SW480 (cell line): ENCODE data around the gene CCDC88C.
"Not testable (repeated sequence)": the region's sequence is repeated elsewhere in the genome, so short reads cannot be mapped to it uniquely, and the experiment has no call there.

Experiments
- DNase-seq: peaks from one replicate; pipeline ENCODE4 v3.0.0-alpha.2; 2016; ENCODE audit warnings: low spot score

Gene CCDC88C

DNA sequence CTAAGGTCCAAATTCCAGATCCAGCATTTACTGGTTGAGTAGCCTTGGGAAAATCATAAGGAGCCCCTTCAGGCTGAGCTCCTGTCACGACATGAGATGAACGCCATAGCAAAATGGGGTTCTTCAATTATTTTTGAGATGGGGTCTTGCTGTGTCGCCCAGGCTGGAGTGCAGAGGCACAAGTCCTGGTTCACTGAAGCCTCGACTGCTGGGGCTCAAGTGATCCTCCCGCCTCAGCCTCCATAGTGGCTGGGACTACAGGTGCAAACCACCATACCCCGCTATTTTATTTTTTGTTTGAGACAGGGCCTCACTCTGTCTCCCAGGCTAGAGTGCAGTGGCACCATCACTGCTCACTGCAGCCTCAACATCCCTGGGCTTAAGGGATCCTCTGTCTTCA is 147.4 kb downstream of the CCDC88C start:
- no peak for DNase-seq

DNA sequence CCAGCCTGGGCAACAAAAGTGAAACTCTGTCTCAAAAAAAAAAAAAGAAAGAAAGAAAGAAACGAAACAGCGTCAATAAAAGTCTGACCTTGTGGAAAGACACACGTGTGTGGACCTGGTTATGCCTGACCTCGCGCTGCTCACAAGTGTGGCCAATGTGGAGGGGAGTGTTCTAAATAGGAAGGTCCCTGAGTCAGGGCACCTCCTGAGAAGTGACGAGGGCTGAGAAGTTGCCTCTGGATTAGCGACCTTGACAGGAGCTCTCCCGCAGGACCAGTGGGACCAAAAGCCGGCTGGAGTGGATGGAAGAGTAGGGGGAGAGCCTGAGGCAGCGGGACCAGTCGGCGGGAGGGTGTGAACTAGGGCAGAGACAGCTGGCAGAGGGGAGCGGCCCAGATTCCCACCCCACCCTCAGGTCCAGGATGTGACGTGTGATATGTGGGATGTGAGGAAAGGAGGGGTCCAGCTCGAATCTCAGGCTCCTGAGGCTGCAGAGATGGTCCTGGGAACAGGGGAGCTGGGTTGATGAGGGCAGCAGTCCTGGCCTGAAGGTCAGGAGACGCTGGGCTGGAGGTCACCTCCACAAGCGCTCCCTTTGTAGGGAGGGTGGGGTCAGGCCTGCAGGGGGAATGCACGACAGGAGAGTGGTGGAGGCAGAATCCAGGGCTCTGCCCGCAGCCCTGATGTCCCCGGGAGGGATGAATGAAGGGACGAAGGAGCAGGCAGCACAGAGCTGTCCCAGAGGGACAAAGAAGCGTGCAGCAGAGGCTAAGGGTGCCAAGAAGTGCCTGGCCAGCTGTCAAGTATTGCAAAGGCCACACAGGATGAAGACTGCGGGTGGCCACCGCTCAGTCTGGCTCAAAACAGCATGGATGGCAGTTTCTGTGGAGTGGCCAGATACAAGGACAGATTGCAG is 148.3 kb downstream of the CCDC88C start:
- no peak for DNase-seq

DNA sequence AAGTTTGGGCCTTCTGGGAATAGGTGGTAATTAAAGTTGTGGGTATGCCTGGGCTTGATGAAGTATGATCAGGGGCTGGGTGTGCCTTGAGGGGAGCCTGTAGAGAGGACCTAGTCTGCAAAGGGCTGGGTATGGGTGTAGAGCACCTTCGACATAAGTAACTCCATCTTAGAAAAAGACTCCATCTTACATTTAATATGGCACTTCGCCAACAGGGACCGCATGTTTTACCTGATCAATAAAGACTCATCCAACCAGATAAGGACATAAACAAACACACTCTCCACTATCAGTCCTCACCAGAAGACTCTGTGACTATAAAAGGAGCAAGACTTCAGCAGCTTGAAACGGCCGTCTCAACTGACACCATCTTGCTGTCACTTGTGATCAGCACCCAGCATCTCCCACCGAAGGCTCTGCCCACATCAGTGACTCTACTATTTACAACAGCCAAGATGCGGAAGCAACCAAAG is 149.6 kb downstream of the CCDC88C start:
- DNase-seq, result no peak

DNA sequence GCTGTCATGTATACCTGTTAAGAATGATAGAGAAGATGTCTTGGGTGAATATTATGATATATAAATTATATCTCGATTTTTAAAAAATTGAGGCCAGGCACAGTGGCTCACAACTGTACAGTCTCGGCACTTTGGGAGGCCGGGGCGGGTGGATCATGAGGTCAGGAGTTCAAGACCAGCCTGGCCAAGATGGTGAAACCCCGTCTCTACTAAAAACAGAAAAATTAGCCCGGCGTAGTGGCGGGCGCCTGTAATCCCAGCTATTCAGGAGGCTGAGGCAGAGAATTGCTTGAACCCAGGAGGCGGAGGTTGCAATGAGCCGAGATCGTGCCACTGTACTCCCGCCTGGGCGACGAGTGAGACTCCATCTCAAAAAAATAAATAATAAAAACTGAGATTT is 151.3 kb downstream of the CCDC88C start:
- not testable (repeated sequence) for DNase-seq

DNA sequence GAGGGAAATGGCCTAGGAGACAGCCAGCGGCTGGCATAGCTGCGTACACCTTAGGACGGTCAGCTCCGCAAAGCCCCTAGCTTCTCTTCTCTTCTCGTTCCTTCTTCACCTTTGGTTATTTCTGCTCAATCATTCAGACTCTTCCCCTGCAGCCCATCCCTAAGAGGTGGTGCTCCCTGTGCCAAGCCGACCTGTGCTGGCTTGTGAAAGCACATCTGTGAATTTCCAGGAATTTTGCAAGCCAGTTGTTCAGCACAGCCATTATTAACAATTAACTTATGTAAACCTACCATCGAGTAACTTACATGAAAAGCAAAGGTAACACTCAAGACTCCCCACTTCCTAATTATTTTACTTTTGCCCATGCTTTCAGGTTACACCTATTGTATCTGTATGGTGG is 152.2 kb downstream of the CCDC88C start:
- DNase-seq, result no peak

DNA sequence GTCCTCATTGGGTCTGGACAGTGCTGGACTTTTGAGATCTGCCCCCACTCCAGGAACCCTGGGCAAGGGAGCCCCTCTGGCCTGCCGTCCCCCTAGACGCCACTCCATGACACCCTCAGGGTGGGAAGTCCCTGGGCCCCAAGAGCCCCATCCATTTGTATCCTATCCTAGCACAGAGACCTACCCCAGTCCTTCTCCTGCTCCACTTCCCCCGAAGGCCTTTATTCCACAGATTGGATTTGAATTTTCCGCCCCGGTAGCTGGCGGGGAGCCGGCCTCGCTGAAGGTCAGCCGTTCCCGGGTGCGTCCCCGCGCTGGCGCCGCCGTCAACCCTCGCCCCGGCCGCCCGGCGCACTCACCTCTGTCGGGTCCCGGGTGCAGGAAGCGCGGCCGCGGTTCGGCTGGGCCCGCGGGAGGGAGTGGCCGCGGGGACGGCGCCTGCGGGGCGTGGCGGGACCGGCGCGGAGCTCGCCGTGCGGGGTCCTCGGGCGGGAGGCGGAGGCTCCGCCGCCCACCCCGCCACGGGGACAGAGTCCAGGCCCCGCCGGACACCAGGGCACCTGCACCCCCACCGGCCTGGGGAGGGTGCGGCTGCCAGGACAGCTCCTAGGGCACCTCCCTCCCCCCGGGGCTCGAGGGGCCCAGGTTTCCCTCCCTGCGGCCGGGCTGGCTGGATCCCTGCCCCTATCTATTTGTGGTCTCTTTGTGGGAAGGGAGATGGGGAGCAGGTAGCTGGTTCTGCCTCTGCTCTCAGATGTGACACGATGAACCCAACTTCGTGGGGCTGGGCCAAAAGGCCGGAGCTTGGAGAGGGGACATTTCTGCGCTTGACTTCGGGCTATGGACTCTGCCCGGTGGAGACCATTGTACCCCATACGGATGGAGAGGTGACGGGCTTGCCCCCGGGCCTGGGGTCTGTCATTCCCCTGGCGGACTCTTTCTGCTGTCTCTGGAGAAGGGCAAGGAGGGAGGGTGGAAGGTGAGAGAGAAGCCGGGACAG is 153.2 kb downstream of the CCDC88C start:
- DNase-seq, result no peak

DNA sequence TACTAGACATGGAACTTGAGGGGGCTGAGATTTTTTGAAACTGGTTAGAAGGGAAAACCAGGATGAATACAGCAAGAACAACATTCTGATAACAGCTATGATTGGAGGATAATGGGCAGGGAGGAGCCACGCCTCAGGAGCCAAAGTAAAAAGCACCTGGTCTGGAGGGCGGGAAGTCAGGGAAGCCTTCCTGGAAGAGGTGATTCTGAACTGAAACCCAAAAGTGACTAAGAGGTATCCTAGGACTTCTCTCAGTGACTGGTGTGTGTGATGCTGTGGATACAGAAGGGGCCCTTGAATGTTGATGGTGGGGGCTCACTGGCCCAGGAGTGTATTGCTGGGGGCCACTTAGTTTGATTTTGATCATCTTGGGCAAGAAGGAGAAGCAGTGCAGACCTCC is 154.3 kb downstream of the CCDC88C start:
- DNase-seq, result no peak

DNA sequence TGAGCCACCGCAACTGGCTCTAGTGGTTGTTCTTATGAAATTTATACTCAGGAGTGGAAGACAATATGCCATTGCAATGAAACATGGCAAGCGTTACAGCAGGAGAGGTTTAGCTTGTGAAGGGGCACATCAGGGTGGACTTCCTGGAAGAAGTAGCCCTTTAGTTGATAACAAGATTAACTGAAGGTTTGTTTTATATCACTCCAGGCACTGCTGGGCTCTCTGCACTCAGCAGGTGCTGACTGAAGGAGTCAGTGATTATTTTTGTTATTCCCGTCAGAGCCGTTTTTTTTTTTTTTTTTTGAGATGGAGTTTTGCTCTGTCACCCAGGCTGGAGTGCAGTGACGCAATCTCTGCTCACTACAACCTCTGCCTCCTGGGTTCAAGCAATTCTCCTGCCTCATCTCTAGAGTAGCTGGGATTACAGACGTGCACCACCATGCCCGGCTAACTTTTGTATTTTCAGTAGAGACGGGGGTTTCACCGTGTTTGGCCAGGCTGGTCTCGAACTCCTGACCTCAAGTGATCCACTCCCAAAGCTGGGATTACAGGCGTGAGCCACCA is 155.6 kb downstream of the CCDC88C start:
- DNase-seq, result no peak

DNA sequence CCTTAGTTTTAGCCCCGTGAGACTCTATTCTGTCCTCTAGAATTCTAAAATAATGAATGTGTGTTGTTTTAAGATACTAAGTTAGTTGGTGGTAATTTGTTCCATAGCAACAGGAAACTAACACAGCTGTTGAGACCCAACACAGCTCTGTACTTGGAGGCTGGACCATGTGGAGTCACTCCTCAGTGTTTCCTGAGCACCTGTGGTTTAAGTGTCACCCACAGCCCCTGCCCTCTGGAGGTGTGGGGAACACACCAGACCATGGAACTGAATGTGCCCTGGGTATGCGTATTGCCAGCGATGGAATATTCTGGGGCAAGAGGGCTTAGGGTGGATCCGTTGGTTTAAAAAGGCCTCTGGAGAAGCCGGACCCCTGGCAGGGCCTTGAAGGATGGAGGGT is 156.5 kb downstream of the CCDC88C start:
- DNase-seq, result no peak

DNA sequence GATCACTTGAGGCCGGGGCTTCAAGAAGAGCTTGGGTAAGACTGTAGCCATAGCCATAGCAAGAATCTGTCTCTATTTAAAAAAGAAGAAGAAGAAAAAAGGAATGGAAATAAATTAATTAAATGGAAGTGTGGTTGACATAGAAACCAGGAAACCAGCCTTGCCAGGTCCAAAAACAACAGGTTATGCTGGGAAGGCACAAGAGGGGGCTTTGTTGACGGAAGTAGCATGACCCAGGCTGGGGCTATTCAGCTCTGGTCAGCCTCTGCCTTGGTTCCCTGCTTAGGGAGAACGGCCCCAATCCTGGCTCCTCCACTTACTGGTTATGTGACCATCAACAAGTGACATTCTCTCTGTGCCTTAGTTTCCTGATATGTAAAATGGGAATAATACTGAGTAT is 158.7 kb downstream of the CCDC88C start:
- no peak for DNase-seq

DNA sequence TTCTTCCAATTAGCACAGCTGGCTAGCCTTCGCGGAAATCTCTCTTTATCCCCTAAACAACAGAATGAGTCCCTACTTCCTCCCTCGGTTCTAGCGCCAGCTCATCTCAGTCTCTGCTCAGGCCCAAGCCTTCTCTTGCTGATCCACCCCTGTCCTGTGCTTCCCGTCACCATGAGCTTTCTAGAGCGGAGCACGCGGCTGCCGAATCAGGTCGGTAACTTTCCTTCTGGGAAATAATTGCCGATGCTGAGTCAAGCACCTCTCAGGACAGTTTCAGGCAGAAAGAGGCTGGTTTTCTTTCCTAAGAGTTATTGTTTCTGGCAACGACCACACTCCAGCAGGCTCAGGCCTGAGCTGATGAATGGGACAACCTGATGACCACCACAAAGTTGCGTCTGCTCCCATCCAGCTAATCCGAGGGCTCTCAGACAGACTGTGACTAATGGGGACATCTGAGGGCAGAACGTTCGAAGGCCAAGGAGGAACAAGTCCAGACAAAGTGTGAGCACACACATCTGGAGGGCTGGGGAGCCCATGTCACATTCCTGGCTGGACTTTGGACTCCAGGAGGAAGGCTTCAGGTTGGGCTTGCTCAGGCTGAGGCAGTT is 159.5 kb downstream of the CCDC88C start:
- no peak for DNase-seq

DNA sequence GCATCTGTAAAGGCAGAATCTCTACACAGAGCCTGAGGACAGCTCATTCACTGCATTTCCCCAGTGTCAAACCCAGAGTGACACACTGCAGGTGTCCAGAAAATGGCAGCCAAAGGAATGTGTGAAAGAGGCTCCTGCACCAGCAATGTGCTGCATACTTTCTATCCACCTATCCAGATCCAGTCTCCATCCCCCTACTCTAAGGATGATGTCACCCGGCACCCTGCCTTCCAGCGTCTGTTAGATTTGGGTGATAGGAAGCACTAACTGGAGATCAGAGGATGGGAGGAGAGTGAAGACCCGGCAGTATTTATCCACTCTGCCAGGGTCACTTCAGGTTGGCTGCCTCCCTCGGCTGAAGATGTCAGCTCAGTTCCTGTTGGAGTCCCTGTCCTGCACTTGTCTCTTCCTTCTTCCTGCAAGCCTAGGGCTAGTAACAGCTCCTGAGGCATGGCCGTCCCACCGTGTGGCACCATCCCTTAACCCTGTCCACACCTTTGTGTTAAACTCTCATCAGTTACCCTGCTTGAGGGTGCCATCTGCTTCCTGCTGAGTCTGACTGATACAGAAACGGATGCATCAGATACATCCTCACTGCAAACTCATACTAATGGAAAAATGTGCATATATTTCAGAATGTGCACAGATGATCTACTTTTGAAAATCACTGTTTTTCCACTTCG is 160.2 kb downstream of the CCDC88C start:
- no peak for DNase-seq

DNA sequence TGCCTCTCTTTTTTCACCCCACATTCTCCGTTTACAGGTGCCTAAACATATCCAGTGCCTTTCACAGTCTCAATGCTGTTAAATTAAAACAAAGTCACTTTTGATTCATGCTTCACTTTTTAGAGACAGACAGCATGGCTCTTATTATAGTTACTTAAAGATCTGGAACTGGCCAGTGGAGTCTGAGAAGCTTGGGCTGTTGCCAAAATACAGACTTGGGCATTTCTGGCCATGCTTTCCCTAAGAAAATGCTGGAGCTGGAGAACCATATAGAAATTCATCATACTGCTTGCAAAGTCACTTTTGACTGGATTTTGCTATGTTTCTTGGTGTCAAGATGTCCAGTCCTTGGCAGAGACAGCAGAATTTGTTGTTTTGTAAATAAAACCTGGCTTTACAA is 161.0 kb downstream of the CCDC88C start:
- no peak for DNase-seq

DNA sequence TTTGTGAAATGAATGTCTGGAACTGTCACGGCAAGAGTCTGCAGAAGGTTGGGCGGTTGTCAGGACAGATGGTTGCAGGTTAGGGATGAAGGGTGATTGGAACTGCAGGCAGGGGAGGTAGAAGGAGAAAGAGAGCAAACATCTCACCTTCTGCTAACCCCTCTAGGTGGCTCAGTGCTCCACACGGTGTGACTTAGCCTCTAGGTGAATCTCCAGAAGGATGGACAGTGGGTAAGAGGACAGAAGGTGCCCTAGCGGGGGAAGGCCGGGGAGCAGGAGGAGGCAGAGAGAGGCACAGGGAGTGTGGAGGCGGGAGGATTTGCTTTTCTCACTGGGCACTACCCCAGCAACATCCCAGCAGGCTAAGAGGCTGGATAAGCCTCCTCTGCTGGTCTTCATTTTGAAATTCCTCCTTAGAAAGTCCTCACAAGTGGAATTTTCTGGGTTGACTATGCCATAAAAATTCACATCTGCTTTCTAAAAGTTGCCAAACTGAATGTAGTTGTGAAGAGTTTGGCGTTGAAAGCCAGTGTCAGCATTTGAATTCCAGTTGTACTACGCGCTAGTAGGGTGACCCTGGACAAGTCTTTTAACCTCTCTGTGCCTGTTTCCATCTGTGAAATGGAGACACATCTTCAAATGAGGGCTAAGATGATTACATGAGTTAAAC is 162.5 kb downstream of the CCDC88C start:
- peak; percentile 23 for DNase-seq

DNA sequence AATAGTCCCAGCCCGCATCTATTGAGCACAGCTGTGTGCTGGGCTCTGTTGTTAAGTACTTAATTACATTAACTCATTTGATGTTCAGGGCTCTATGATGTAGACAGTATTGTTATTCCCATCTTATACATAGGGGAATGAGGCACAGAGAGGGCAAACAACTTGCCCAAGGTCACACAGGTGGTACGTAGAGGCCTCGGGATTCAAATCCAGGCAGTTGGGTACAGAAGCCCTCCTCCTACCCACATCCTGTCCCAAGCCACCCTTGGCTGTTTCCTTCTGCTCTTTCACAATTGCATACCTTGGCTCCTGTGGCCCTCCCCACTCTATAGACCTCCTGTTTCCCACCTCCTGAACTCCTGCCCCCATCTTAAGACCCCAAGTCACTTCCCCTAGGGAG is 163.2 kb downstream of the CCDC88C start:
- no peak for DNase-seq

DNA sequence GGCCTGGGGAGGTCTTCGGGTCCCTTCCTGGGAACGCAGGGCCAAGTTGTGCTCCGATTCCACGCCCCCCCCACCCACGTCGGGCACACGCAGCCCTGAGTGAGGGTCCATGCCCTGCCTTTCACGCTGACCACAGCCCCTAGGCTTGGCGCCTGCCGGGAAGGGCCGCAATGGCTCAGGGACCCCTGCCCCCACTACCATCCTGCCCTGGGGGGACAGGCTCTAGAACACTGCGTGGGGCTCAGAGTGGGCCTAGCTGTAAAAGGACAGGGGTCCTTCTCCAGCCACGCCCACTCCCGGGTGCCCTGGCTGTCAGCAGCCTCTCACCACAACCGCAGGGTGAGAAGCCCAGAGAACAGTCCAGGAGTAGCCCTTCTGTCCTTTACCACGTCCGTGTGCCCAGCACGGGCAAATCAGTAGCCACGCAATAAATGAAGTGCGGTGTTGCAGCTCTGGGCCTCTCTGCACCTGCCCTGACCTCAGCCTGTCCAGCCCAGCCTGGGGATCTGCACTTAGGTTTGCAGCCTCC is 163.8 kb downstream of the CCDC88C start:
- DNase-seq, result no peak

DNA sequence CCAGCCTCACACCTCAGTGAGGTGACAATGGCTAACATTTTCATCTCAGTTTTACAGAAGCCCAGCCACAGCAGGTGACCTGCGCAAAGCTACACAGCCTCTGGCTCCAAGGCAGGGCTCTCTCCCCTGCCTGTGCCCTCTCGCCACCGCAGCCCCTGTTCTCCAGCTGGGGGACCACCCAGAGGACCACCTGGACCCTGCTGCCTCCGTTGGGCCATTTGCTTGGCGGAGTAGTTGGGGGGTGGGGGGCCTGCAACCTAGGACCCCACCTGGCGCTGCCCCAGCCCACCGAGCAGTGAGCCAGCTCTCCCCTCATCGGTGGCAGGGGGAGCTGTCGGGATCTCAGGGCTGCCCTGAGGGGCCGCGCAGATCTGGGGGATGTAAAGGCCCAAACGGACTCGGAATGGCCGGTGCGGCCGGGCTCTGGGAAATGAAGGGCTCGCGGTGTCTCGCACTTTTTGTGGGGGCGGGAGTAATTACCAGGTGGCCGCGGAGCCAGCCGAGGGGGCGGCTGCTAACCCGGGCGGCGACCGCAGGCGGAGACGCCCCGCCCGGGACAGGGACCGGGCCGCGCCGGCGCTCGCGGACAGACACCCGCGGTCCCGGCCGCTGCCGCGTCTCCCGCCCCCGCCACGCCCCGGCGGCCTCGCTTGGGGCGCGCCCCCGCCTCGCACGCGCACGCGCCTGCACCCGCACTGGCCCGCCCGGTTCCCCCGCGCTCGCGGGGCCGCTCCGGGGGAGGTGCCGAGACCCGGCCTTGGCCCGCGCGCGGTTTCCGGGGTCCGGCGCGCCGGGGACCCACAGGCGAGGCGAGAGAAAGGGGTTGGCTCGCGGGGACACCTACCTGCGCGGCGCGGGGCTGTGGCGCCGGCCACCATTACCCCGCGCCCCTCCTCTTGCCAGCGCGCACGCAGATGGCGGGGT is 164.5 kb downstream of the CCDC88C start:
- DNase-seq, result no peak

DNA sequence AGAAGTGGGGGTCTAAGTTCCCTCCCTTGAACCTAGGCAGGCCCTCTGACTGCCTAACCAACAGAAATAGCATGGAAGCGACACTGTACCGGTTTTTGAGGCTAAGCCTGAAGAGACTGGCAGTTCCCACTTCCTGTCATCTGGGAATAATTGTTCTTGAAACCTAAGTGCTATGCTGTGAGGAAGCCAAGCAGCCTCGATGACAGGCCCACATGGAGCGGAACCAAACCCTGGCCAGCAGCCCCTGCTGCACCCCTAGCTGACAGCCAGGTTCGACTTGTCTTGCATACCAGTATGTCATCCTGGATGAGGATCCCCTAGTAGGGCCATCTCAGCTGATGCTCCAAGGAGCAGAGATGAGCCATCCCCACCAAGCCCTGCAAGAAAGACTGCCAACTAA is 166.7 kb downstream of the CCDC88C start:
- DNase-seq, result no peak

DNA sequence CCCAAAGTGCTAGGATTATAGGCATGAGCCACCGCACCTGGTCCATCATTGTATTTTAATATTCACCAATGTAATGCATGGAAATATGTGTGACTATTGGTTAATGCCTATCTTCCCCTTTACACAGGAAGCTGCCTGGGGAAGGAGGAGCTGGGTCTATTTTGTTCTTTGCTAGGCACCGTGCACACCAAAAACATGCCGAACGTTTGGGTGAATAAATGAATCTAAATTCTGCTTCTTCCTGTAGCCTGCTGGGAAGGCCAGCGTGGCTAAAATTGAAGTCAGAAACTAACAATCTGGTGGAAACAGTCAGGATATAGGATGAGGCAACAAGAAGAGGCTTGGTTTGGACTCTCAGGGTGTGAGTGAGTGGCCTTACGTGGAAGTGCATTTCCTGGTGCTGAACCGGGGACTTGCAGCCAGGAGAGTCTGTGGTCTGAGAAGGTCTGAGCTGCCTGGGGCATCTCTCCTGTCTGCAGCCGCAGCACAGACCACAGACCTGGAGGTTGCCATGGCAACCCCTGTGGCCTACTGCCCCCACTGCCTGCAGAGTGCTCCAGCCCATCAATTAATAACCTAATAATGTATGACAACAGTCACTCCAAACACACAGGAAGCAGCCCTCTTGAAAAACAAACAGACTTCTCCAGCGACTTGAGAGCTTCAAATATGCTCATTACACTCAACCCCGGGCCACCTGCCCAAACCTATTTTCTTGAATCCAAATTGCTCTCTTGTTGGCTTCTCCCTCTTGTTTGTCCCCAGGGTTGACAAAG is 167.6 kb downstream of the CCDC88C start:
- DNase-seq, result peak; percentile 52
